Mesothelial cell of epicardium (in vitro differentiated cells): ENCODE data around the gene JAG2. TPM values are rescaled to one million over a fixed set of nuclear protein-coding genes. Genes with fewer than 3 reads are reported as not detected.

ENCODE experiments used
- DNase-seq, 2 experiments: peaks; one replicate each; pipeline ENCODE4 v3.0.0; 2021; ENCODE audit warnings: low spot score in 2 of 2; ENCODE audit not compliant: unreplicated experiment in 2 of 2
- H3K27ac Mint-ChIP-seq: 2 replicates; pipeline ENCODE4 v1.8.0; 2021; ENCODE audit warnings: mixed read lengths
- H3K27me3 Mint-ChIP-seq: 2 replicates; pipeline ENCODE4 v1.8.0; 2021; ENCODE audit warnings: low read depth, mixed read lengths
- H3K36me3 Mint-ChIP-seq: 2 replicates; pipeline ENCODE4 v1.8.0; 2021; ENCODE audit warnings: mixed read lengths
- H3K4me1 Mint-ChIP-seq: 2 replicates; pipeline ENCODE4 v1.8.0; 2021; ENCODE audit warnings: mixed read lengths
- H3K4me3 Mint-ChIP-seq: 2 replicates; pipeline ENCODE4 v1.8.0; 2021; ENCODE audit warnings: mild to moderate bottlenecking, moderate library complexity, mixed read lengths
- H3K9me3 Mint-ChIP-seq: 2 replicates; pipeline ENCODE4 v1.8.0; 2021; ENCODE audit warnings: mixed read lengths
- total RNA-seq: library from RNA; stranded (reverse); gene quantifications from 3 replicates; pipeline ENCODE4 v1.2.1, GENCODE V29; 2021
- TF ChIP-seq, protein P1 (sequence below): fragments of 200-600 bp; sonication (generic); IDR thresholded peaks from one replicate; pipeline ENCODE4 v1.5.0; 2021; ENCODE audit warnings: antibody characterized with exemption; ENCODE audit not compliant: unreplicated experiment

The JAG2 gene
- total RNA-seq, 1 donor from 2014 or later, result 38.9 TPM

DNA sequence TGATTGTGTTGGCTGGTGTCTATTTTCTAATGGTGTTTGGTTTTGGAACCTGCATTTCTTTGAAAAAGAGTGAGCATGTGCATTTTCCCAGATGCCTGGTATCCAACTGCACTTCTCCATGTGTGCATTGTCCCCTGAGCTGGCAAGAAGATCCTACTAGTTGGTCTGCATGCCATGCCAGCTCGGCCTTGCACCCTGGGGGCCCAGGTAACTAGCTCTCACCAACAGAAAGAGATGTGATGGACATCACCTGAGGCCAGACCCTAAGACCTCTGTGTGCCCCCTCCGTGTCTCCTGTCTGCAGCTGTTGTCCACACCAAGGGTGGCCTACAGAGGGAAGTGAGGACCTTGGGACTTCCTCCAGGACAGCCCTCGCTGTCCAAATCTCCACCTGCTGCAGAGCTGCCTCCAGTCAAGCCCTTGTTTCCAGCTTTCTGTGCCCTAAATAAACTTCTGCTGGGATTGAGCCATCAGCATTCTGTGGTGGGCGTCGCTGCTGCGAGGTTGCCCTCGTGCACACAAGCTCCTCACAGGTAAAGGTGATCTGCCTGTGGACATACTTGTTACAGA, 73.3 kb downstream of the JAG2 start:
- no peak for DNase-seq
- Mint-ChIP-seq H3K27me3 (no peaks in the 10 kb centered on the region), H3K9me3 (peaks cover 13% of the 10 kb centered on the region), H3K36me3 (peaks cover 22% of the 10 kb centered on the region), H3K4me1 (peaks cover 29% of the 10 kb centered on the region), H3K27ac (no peak overlapping the region), H3K4me3 (no peak overlapping the region)
- TF ChIP-seq, protein P1, sequence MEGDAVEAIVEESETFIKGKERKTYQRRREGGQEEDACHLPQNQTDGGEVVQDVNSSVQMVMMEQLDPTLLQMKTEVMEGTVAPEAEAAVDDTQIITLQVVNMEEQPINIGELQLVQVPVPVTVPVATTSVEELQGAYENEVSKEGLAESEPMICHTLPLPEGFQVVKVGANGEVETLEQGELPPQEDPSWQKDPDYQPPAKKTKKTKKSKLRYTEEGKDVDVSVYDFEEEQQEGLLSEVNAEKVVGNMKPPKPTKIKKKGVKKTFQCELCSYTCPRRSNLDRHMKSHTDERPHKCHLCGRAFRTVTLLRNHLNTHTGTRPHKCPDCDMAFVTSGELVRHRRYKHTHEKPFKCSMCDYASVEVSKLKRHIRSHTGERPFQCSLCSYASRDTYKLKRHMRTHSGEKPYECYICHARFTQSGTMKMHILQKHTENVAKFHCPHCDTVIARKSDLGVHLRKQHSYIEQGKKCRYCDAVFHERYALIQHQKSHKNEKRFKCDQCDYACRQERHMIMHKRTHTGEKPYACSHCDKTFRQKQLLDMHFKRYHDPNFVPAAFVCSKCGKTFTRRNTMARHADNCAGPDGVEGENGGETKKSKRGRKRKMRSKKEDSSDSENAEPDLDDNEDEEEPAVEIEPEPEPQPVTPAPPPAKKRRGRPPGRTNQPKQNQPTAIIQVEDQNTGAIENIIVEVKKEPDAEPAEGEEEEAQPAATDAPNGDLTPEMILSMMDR, result no peak

DNA sequence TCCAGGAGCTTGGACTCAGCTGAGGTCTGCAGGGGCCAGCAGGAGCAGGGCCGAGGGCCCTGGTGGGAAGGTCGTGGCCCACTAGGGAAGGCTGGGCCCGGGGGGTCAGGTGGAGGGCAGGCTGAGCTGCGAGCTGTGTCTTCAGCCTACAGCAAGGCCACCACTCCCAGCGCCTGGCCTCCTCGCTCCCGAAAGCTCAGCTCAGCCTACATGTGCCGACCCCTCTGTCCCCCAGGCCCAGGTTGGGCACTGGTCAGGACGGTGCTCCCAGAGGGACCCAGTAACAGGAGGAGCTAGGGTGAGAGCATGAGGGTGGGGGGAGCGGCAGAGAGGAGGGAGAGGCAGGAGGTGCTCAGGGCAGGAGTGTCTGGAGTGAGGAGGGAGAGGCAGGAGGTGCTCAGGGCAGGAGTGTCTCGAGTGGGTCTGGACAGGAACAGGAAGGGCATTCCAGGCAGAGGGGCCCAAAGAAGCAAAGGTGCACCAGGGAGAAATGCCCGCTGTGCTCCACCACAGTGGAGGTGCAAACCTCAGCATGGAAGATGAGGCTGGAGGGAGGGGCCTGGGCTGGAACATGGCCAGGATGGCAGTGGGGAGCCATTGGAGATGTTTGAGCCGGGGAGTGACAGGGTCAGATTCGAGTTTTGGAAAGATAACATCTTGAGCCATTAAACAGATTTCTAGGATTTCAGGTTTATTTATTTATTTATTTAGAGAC, 74.2 kb downstream of the JAG2 start:
- peaks cover 15% of the 10 kb centered on the region for H3K36me3 Mint-ChIP-seq
- H3K4me3 Mint-ChIP-seq, result peak overlapping the region; percentile 70
- peak overlapping the region; percentile 67 for H3K27ac Mint-ChIP-seq
- TF ChIP-seq, protein P1, result no peak
- H3K4me1 Mint-ChIP-seq, result peaks cover 30% of the 10 kb centered on the region
- no peak for DNase-seq
- H3K9me3 Mint-ChIP-seq, result peaks cover 9% of the 10 kb centered on the region
- no peaks in the 10 kb centered on the region for H3K27me3 Mint-ChIP-seq

DNA sequence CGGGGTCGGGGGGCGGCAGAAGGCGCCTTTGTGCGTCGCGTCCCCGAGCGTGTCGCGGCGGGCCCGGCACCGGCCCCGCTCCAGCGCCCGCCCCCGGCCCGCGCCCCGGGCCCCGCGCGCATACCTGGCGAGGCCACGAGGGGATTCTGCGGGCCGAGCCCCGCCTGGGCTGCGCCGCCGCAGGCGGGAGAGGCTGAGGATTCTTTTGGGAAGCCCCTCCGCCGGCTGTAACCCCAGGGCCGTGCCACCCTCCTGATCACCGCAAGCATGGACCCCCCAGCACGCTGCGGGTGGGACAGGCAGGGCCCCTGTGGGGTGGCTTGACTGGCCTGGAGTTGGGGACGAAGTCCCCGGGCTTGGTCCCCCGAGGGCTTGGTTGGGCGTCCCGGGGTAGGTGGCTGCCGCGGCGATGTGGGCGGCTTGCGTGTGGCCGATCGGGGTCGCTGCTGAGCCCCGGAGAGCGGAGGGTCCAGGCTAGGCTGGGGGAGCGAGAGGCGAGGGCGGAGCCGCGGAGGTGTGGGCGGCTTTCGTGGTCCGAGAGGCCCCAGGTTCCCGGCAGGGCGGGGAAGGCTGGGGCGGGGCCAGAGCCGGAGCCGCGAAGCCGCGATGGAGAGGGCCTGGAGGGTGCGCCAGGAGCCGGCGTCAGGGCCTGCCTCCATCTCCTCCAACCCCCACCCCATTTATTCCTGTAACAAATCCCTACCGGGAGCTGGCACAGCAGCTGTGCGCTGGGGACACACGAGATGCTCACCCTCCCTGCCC, 75.0 kb downstream of the JAG2 start:
- TF ChIP-seq, protein P1, result peak; percentile 55
- H3K4me3 Mint-ChIP-seq, result peak overlapping the region; percentile 70
- peaks cover 34% of the 10 kb centered on the region for H3K4me1 Mint-ChIP-seq
- peaks cover 4% of the 10 kb centered on the region for H3K9me3 Mint-ChIP-seq
- H3K27me3 Mint-ChIP-seq, result no peaks in the 10 kb centered on the region
- H3K27ac Mint-ChIP-seq, result peak overlapping the region; percentile 67
- H3K36me3 Mint-ChIP-seq, result peaks cover 10% of the 10 kb centered on the region
- peak; percentile 82 to 89 for DNase-seq

DNA sequence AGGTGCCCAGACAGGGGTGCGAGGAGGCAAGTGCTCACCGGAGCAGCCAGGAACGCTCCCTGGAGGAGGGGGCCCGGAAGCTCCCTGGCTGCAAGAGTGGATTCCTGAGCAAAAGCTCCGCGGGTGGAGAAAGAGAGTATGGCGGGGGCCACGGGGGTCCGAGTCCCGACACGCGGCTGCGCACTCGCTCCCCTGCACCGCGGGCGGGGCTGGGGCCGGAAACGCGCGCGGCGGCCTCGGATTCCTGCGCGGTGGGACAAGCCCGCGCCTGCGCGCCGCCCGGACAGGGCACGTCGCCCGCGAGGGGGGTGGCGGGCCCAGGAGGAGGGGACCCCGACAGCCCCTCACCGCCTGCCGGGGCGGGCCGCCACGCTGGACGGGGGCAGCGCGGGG, 75.5 kb downstream of the JAG2 start:
- peak; percentile 64 to 79 for DNase-seq
- Mint-ChIP-seq H3K4me1 (peaks cover 37% of the 10 kb centered on the region), H3K9me3 (no peaks in the 10 kb centered on the region), H3K36me3 (peaks cover 6% of the 10 kb centered on the region), H3K27me3 (no peaks in the 10 kb centered on the region), H3K4me3 (peak overlapping the region; percentile 87), H3K27ac (peak overlapping the region; percentile 94)
- TF ChIP-seq, protein P1, result no peak

DNA sequence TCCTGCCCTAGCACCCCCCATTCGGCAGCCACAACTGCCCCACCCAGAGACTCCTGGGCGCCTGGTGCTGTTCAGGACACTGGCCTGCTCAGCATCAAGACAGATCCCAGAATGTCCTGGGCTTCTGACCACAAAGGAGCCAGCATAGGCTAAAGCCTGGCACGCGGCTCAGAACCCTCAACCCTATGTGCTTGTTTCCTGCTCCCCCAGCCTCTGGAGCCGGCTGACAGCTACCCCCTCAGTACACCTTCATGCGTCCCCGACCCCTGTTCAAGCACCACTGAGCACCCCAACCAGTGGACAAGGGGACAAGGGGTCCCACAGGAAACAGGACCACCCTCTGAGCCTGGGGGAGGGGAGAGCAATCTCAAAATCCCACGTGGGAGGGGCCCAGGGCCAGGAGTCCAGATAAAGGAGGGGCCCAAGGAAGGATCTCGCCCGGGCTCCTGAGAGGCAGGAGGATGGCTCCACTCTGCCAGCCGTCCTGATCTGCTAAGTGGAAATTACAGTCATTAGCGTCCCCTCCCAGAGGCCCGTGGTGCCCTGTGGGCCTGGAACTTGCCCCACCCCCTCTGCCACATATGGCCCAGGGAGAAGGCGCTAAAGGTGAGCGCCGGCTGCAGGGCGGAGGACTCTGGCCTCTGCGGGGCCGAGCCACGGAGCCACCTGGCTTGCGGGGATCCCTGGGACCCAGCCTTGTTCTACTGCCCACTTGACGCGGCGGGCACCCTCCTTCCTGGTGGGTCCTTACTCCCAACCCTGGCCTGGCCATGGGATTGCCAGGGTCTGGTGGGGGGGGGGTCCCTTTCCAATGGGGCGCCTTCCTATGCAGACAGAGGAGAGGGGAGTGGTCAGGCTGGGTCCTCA, 76.2 kb downstream of the JAG2 start:
- no peak for DNase-seq
- TF ChIP-seq, protein P1, result no peak
- Mint-ChIP-seq H3K27ac (peak overlapping the region; percentile 94), H3K9me3 (no peaks in the 10 kb centered on the region), H3K27me3 (no peaks in the 10 kb centered on the region), H3K4me1 (peaks cover 40% of the 10 kb centered on the region), H3K4me3 (peak overlapping the region; percentile 87), H3K36me3 (peaks cover 6% of the 10 kb centered on the region)
